Measurements from ENCODE around the gene VWA8.

- TF ChIP-seq POLR2A (IDR thresholded peaks at IDR 0.05; ENCODE audit: low read depth) (no peak), CTCF (IDR thresholded peaks at IDR 0.05) (no peak), EP300 (IDR thresholded peaks at IDR 0.05) (no peak), POLR2AphosphoS5 (IDR thresholded peaks at IDR 0.05) (no peak)
These were observed 2.1 kb upstream of the VWA8 start for GRCh38 chr13:41962994-41963393.
